ENCODE results near the gene STAT3.

DNA sequence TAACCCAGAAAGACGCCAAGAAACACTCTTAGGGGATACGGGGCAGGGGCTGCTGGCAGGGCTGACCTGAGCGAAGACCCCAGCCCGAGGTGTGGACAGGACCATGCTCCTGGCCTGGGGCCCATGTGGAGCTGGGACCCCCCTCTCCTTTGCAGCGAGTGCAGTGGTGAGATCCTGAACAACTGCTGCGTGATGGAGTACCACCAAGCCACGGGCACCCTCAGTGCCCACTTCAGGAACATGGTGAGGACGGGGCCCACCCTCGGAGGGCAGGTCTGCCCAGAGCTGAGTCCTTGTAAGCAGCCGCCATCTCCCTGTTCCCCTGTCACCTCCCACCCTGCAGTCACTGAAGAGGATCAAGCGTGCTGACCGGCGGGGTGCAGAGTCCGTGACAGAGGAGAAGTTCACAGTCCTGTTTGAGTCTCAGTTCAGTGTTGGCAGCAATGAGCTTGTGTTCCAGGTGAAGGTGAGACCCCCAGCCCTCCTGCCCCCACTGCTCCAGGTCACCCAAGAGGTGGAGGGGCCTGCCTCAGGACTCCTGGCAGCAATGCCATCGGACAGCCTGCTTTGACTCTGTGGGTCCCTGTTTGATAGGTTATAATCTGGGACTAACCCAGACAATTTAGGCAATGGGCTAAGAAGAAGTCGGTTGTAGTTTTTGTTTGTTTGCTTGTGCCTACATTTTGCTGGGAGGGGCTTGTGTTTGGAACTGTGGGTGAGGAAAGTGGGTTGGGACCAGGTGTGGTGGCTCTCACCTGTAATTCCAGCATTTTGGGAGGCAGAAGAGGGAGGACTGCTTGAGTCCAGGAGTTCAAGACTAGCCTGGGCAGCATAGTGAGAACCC, 83.8 kb downstream of the STAT3 start:
- TF ChIP-seq, protein P1, sequence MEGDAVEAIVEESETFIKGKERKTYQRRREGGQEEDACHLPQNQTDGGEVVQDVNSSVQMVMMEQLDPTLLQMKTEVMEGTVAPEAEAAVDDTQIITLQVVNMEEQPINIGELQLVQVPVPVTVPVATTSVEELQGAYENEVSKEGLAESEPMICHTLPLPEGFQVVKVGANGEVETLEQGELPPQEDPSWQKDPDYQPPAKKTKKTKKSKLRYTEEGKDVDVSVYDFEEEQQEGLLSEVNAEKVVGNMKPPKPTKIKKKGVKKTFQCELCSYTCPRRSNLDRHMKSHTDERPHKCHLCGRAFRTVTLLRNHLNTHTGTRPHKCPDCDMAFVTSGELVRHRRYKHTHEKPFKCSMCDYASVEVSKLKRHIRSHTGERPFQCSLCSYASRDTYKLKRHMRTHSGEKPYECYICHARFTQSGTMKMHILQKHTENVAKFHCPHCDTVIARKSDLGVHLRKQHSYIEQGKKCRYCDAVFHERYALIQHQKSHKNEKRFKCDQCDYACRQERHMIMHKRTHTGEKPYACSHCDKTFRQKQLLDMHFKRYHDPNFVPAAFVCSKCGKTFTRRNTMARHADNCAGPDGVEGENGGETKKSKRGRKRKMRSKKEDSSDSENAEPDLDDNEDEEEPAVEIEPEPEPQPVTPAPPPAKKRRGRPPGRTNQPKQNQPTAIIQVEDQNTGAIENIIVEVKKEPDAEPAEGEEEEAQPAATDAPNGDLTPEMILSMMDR (IDR thresholded peaks at IDR 0.05; ENCODE audit: borderline replicate concordance, extremely low read depth, low read length, poor library complexity, severe bottlenecking): no peak
- TF ChIP-seq EZH2 (IDR thresholded peaks at IDR 0.05; ENCODE audit: borderline replicate concordance, low read depth, low read length, severe bottlenecking): no peak
